ENCODE results near the gene PTPRM. TPM values are rescaled to one million over a fixed set of nuclear protein-coding genes. Genes with fewer than 3 reads are reported as not detected.

PTPRM gene
- total RNA-seq, 1 donor from 2014 or later = 13.9 TPM

GRCh38 chr18:8044004-8044403 lies 476.9 kb downstream of the PTPRM start:
- no peaks in the 10 kb centered on the region for H3K36me3 Mint-ChIP-seq
- Histone ChIP-seq H2AFZ (replicated peaks) (no peak overlapping the region), H3K4me2 (no peak overlapping the region), H3K9me3 (ENCODE audit: low read depth) (no peaks in the 10 kb centered on the region), H3K4me3 (no peak overlapping the region), H3K36me3 (no peaks in the 10 kb centered on the region), H3K27me3 (no peaks in the 10 kb centered on the region), H3K9ac (no peak overlapping the region), H3K4me1 (peaks cover 4% of the 10 kb centered on the region), H3F3A (ENCODE audit: low read depth) (no peaks in the 10 kb centered on the region), H3K79me2 (ENCODE audit: low read depth) (no peaks in the 10 kb centered on the region), H3K27ac (no peak overlapping the region), H4K20me1 (ENCODE audit: low read depth) (no peaks in the 10 kb centered on the region)
- H3K4me3 Mint-ChIP-seq = no peak overlapping the region
- H3K27ac Mint-ChIP-seq = no peak overlapping the region
- no peak for TF ChIP-seq CTCF (IDR thresholded peaks at IDR 0.05)
- TF ChIP-seq EZH2 (IDR thresholded peaks at IDR 0.05) = no peak
- TF ChIP-seq EZH2phosphoT487 (IDR thresholded peaks at IDR 0.05) = no peak
- no peaks in the 10 kb centered on the region for H3K27me3 Mint-ChIP-seq (ENCODE audit: insufficient read depth, low read depth)
- DNase-seq (ENCODE audit: low spot score) = no peak
- H3K9me3 Mint-ChIP-seq = no peaks in the 10 kb centered on the region
- H3K4me1 Mint-ChIP-seq = peaks cover 36% of the 10 kb centered on the region

GRCh38 chr18:8045160-8045883 lies 478.2 kb downstream of the PTPRM start:
- H3K4me2 ChIP-seq = no peak overlapping the region
- DNase-seq (ENCODE audit: low spot score) = no peak
- peaks cover 4% of the 10 kb centered on the region for H3K4me1 ChIP-seq

GRCh38 chr18:8045884-8046281 lies 478.8 kb downstream of the PTPRM start:
- Mint-ChIP-seq H3K9me3 (no peaks in the 10 kb centered on the region), H3K4me1 (peaks cover 35% of the 10 kb centered on the region), H3K36me3 (no peaks in the 10 kb centered on the region), H3K4me3 (no peak overlapping the region), H3K27ac (no peak overlapping the region), H3K27me3 (ENCODE audit: insufficient read depth, low read depth) (no peaks in the 10 kb centered on the region)
- DNase-seq (ENCODE audit: low spot score) = no peak
- H3K4me3 ChIP-seq = no peak overlapping the region
- no peaks in the 10 kb centered on the region for H3F3A ChIP-seq (ENCODE audit: low read depth)
- no peaks in the 10 kb centered on the region for H3K79me2 ChIP-seq (ENCODE audit: low read depth)
- no peak overlapping the region for H3K27ac ChIP-seq
- no peak overlapping the region for H2AFZ ChIP-seq (replicated peaks)
- H3K9me3 ChIP-seq (ENCODE audit: low read depth) = no peaks in the 10 kb centered on the region
- no peaks in the 10 kb centered on the region for H3K36me3 ChIP-seq
- no peak for TF ChIP-seq CTCF (IDR thresholded peaks at IDR 0.05)
- no peak for TF ChIP-seq EZH2 (IDR thresholded peaks at IDR 0.05)
- no peak for TF ChIP-seq EZH2phosphoT487 (IDR thresholded peaks at IDR 0.05)
- H3K27me3 ChIP-seq = no peaks in the 10 kb centered on the region
- H3K4me2 ChIP-seq = no peak overlapping the region
- H3K9ac ChIP-seq = no peak overlapping the region
- H3K4me1 ChIP-seq = peaks cover 4% of the 10 kb centered on the region
- no peaks in the 10 kb centered on the region for H4K20me1 ChIP-seq (ENCODE audit: low read depth)

More at GRCh38 chr18:8045160-8045883, 478.2 kb downstream of the PTPRM start:
- Mint-ChIP-seq H3K36me3 (no peaks in the 10 kb centered on the region), H3K4me1 (peaks cover 32% of the 10 kb centered on the region), H3K9me3 (no peaks in the 10 kb centered on the region), H3K4me3 (no peak overlapping the region), H3K27me3 (ENCODE audit: insufficient read depth, low read depth) (no peaks in the 10 kb centered on the region), H3K27ac (no peak overlapping the region)
- no peak overlapping the region for H3K9ac ChIP-seq
- H2AFZ ChIP-seq (replicated peaks) = no peak overlapping the region
- H3K27me3 ChIP-seq = no peaks in the 10 kb centered on the region
- no peak overlapping the region for H3K27ac ChIP-seq
- no peaks in the 10 kb centered on the region for H4K20me1 ChIP-seq (ENCODE audit: low read depth)
- H3K79me2 ChIP-seq (ENCODE audit: low read depth) = no peaks in the 10 kb centered on the region
- no peaks in the 10 kb centered on the region for H3K36me3 ChIP-seq
- H3K9me3 ChIP-seq (ENCODE audit: low read depth) = no peaks in the 10 kb centered on the region
- no peak overlapping the region for H3K4me3 ChIP-seq
- no peaks in the 10 kb centered on the region for H3F3A ChIP-seq (ENCODE audit: low read depth)
- TF ChIP-seq EZH2 (IDR thresholded peaks at IDR 0.05) (no peak), CTCF (IDR thresholded peaks at IDR 0.05) (no peak), EZH2phosphoT487 (IDR thresholded peaks at IDR 0.05) (no peak)

All from neural progenitor cell (in vitro differentiated cells).